Measurements from ENCODE around the gene SCGB1D1.

Gene SCGB1D1

GRCh38 chr11:62150887-62151736 lies 38.9 kb upstream of the SCGB1D1 start:
- TF ChIP-seq CTCF (conservative IDR thresholded peaks at IDR 0.05; ENCODE audit: low read depth, low read length): no peak
- H3K4me3 ChIP-seq (ENCODE audit: low read depth, low read length): no peak overlapping the region
- no peak for DNase-seq (ENCODE audit: low read depth)

GRCh38 chr11:62151737-62152102 lies 38.3 kb upstream of the SCGB1D1 start:
- TF ChIP-seq CTCF (conservative IDR thresholded peaks at IDR 0.05; ENCODE audit: low read depth, low read length): no peak
- DNase-seq (ENCODE audit: low read depth): no peak
- H3K4me3 ChIP-seq (ENCODE audit: low read depth, low read length): no peak overlapping the region

GRCh38 chr11:62152245-62153086 lies 37.5 kb upstream of the SCGB1D1 start:
- no peak for DNase-seq (ENCODE audit: low read depth)
- TF ChIP-seq CTCF (conservative IDR thresholded peaks at IDR 0.05; ENCODE audit: low read depth, low read length): no peak
- H3K4me3 ChIP-seq (ENCODE audit: low read depth, low read length): no peak overlapping the region

GRCh38 chr11:62153087-62153395 lies 37.0 kb upstream of the SCGB1D1 start:
- no peak overlapping the region for H3K4me3 ChIP-seq (ENCODE audit: low read depth, low read length)
- no peak for TF ChIP-seq CTCF (conservative IDR thresholded peaks at IDR 0.05; ENCODE audit: low read depth, low read length)
- no peak for DNase-seq (ENCODE audit: low read depth)

GRCh38 chr11:62153617-62154016 lies 36.4 kb upstream of the SCGB1D1 start:
- no peak overlapping the region for H3K4me3 ChIP-seq (ENCODE audit: low read depth, low read length)
- TF ChIP-seq CTCF (conservative IDR thresholded peaks at IDR 0.05; ENCODE audit: low read depth, low read length): no peak

GRCh38 chr11:62157603-62158002 lies 32.4 kb upstream of the SCGB1D1 start:
- no peak for DNase-seq (ENCODE audit: low read depth)
- no peak overlapping the region for H3K4me3 ChIP-seq (ENCODE audit: low read depth, low read length)
- TF ChIP-seq CTCF (conservative IDR thresholded peaks at IDR 0.05; ENCODE audit: low read depth, low read length): no peak

More at GRCh38 chr11:62153617-62154016, 36.4 kb upstream of the SCGB1D1 start:
- DNase-seq (ENCODE audit: low read depth): no peak
